ENCODE measurements around the gene SLC6A17. TPM values are rescaled to one million over a fixed set of nuclear protein-coding genes. Genes with fewer than 3 reads are reported as not detected.

The SLC6A17 gene
- total and polyA plus RNA-seq, 2 donors (not counting 1 experiment from before 2014, with no cell fraction given), result not detected

- ChIA-PET CTCF (interaction anchor here (1.1 to 17.5 kb wide), 7 partner anchors 9 to 280 kb away, joined by 4 to 838 read pairs (median 8); no protein-coding TSS in a partner anchor), POLR2A (no interaction called here)
- Histone ChIP-seq H2AFZ (ENCODE audit: insufficient read depth, low read depth, low read length, poor library complexity, severe bottlenecking) (no peak overlapping the region), H3K27ac (ENCODE audit: low read length in 2 of 2) (no peak overlapping the region), H3K9me3 (ENCODE audit: control extremely low read depth in 1 of 3, control insufficient read depth in 2 of 3, insufficient read depth in 1 of 3, low read length in 2 of 3) (peaks cover 0 to 4% (median 0%) of the 10 kb centered on the region in 3 donors), H3K4me1 (ENCODE audit: control insufficient read depth in 2 of 2, insufficient read depth in 2 of 2, low read length in 2 of 2) (peaks cover 9 to 20% of the 10 kb centered on the region in 2 donors), H3K36me3 (replicated peaks in 1 of 2; ENCODE audit: control extremely low read depth in 1 of 2, control insufficient read depth in 1 of 2, extremely low read depth in 1 of 2, insufficient read depth in 2 of 2, low read length in 1 of 2) (no peaks in the 10 kb centered on the region), H3K79me2 (ENCODE audit: control insufficient read depth, insufficient read depth, low read length) (no peaks in the 10 kb centered on the region), H3K4me2 (replicated peaks; ENCODE audit: low read depth, low read length, poor library complexity, severe bottlenecking) (no peak overlapping the region), H4K20me1 (ENCODE audit: control insufficient read depth, insufficient read depth, low read length, poor library complexity, severe bottlenecking) (peaks cover 6% of the 10 kb centered on the region), H3K9ac (ENCODE audit: low read length) (no peak overlapping the region), H3K4me3 (ENCODE audit: control extremely low read depth in 1 of 5, extremely low read depth in 1 of 5, insufficient read depth in 1 of 5, low read depth in 2 of 5, low read length in 4 of 5) (no peak overlapping the region), H3K27me3 (replicated peaks in 1 of 4; ENCODE audit: control extremely low read depth in 1 of 4, control insufficient read depth in 3 of 4, insufficient read depth in 4 of 4, low read length in 3 of 4) (peaks cover 0 to 7% (median 0%) of the 10 kb centered on the region in 4 experiments)
- ATAC-seq (ENCODE audit: low read depth) (no peak), DNase-seq (no peak)
- Mint-ChIP-seq H3K27ac (no peak overlapping the region), H3K4me3 (no peak overlapping the region), H3K4me1 (peaks cover 22% of the 10 kb centered on the region), H3K27me3 (no peaks in the 10 kb centered on the region), H3K9me3 (ENCODE audit: insufficient read depth) (no peaks in the 10 kb centered on the region)
- 93% methylated on average over 7 of the region's 7 CpGs for WGBS (ENCODE audit: insufficient coverage)
- intact Hi-C loops (cut with micrococcal nuclease), result no loop called here
- TF ChIP-seq EZH2 (IDR thresholded peaks at IDR 0.05; ENCODE audit: borderline replicate concordance, insufficient read depth, low read depth, low read length, poor library complexity, severe bottlenecking), result no peak
- no peak for TF ChIP-seq CTCF (IDR thresholded peaks at IDR 0.05)
Measured at GRCh38 chr1:110215621-110216515, 65.6 kb downstream of the SLC6A17 start.
